Mesendoderm (in vitro differentiated cells): ENCODE data around the gene BABAM2.
"Not testable (repeated sequence)": the region's sequence is repeated elsewhere in the genome, so short reads cannot be mapped to it uniquely, and the experiment has no call there.

Experiments
- DNase-seq: peaks from one replicate; pipeline ENCODE4 v3.0.0; 2013
- H2AK5ac ChIP-seq: 2 replicates; pipeline ENCODE4 v1.6.1; 2013; ENCODE audit warnings: low read length, inconsistent platforms
- H2BK120ac ChIP-seq: 2 replicates; pipeline ENCODE4 v1.6.1; 2013; ENCODE audit warnings: low read depth, mild to moderate bottlenecking, low read length, moderate library complexity, mixed read lengths
- H2BK15ac ChIP-seq: replicated peaks from 2 replicates; pipeline ENCODE4 v1.6.1; 2013; ENCODE audit warnings: low read depth, mild to moderate bottlenecking, moderate library complexity
- H2BK5ac ChIP-seq: 2 replicates; pipeline ENCODE4 v1.6.1; 2013; ENCODE audit warnings: low read length, inconsistent platforms
- H3K18ac ChIP-seq: 2 replicates; pipeline ENCODE4 v1.6.1; 2013; ENCODE audit warnings: mild to moderate bottlenecking, low read length, mixed read lengths
- H3K23ac ChIP-seq: one replicate; pipeline ENCODE4 v1.6.1; 2013; ENCODE audit warnings: low read length
- H3K27ac ChIP-seq: 2 replicates; pipeline ENCODE4 v1.5.1; 2013; ENCODE audit warnings: low read depth, mild to moderate bottlenecking, inconsistent platforms, low read length, moderate library complexity
- H3K27me3 ChIP-seq: 2 replicates; pipeline ENCODE4 v1.6.1; 2013; ENCODE audit warnings: low read length, control low read depth, mild to moderate bottlenecking, inconsistent platforms; ENCODE audit not compliant: insufficient read depth, poor library complexity
- H3K36me3 ChIP-seq: 2 replicates; pipeline ENCODE4 v1.6.1; 2013; ENCODE audit warnings: low read length, inconsistent platforms; ENCODE audit not compliant: control insufficient read depth, insufficient read depth
- H3K4ac ChIP-seq: one replicate; pipeline ENCODE4 v1.6.1; 2013; ENCODE audit warnings: low read depth, mild to moderate bottlenecking, low read length, moderate library complexity
- H3K4me1 ChIP-seq: 2 replicates; pipeline ENCODE4 v1.6.1; 2013; ENCODE audit warnings: low read depth, low read length, inconsistent platforms; ENCODE audit not compliant: control insufficient read depth
- H3K4me2 ChIP-seq: 2 replicates; pipeline ENCODE4 v1.6.1; 2013; ENCODE audit warnings: low read length
- H3K4me3 ChIP-seq: 2 replicates; pipeline ENCODE4 v1.5.1; 2013; ENCODE audit warnings: mild to moderate bottlenecking, low read length
- H3K56ac ChIP-seq: one replicate; pipeline ENCODE4 v1.6.1; 2013; ENCODE audit warnings: low read length
- H3K79me1 ChIP-seq: 2 replicates; pipeline ENCODE4 v1.6.1; 2013; ENCODE audit warnings: low read length, inconsistent platforms
- H3K79me2 ChIP-seq: 2 replicates; pipeline ENCODE4 v1.6.1; 2013; ENCODE audit warnings: mild to moderate bottlenecking, low read length; ENCODE audit not compliant: control insufficient read depth, insufficient read depth
- H3K9ac ChIP-seq: 2 replicates; pipeline ENCODE4 v1.6.1; 2013; ENCODE audit warnings: low read length, inconsistent platforms
- H4K5ac ChIP-seq: one replicate; pipeline ENCODE4 v1.6.1; 2013; ENCODE audit warnings: low read length
- H4K8ac ChIP-seq: one replicate; pipeline ENCODE4 v1.6.1; 2013; ENCODE audit warnings: low read depth, mild to moderate bottlenecking, control low read depth, low read length, moderate library complexity
- WGBS: extraction: QIAGEN DNeasy Blood & Tissue Kit; methylation state at CpG from one replicate; pipeline ENCODE4 v1.1.7; 2013; ENCODE audit warnings: low lambda C conversion rate, missing lambda C conversion rate; ENCODE audit not compliant: insufficient coverage; ENCODE audit errors: extremely low coverage; 5-methylcytosine and 5-hydroxymethylcytosine counted together

The BABAM2 gene

DNA sequence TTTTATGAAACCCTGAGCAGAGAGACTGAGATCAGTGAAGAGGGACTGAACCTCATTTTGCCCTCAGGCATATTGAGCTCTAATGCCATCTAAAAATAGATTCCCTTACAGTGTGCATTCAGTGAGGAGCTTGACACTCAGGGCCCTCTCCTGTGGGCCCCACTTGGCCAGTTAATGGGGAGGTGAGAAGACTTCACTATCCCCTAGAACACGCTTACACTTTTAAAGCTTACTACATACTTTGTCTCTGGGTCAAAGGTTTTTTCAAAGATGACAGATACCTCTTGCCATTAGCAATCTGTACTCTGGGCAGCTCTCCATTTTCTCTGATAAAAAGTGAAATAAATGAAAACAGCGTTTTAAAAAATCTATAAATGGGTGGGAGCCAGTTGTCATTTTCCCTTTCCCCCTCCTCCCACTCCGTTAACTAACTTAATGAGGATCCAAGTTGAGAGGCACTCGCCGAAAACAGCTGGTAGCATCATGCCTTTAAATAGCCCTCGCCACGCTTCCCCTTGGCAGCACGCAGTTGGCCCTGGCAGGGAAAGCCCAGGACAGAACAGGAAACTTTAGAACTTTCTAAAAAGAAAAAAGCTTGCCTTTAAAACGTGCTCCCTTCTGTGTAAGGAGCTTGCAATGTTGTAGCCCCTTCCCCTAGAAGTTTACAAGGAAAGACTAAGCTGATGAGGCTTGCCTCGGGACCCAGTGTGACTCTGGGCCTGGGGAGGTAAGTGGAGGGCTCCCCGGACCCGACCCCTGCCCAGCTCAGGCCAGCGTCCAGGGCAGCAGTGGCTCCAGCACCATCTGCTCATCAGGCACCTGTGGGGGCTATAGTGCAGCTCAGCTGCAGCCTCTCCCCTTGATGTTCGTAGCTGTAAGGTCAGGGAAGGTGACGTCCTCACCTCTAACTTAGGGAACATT, 443.3 kb downstream of the BABAM2 start:
- Histone ChIP-seq H3K36me3 (no peaks in the 10 kb centered on the region), H3K56ac (no peak overlapping the region), H2BK15ac (no peak overlapping the region), H4K8ac (no peak overlapping the region), H3K4me3 (no peak overlapping the region), H3K79me1 (no peaks in the 10 kb centered on the region), H3K79me2 (no peaks in the 10 kb centered on the region), H3K18ac (no peak overlapping the region), H3K23ac (no peak overlapping the region), H3K4ac (no peak overlapping the region), H2BK120ac (no peak overlapping the region), H3K27me3 (no peaks in the 10 kb centered on the region), H3K27ac (no peak overlapping the region), H3K9ac (no peak overlapping the region), H3K4me2 (no peak overlapping the region), H3K4me1 (no peaks in the 10 kb centered on the region), H2AK5ac (no peak overlapping the region), H4K5ac (no peak overlapping the region), H2BK5ac (no peak overlapping the region)
- no CpG with 5 or more reads among the region's 15 CpGs for WGBS
- DNase-seq: no peak

GRCh38 chr2:28334527-28334894, 444.0 kb downstream of the BABAM2 start:
- H3K9ac ChIP-seq: no peak overlapping the region
- no peaks in the 10 kb centered on the region for H3K27me3 ChIP-seq
- H3K4me3 ChIP-seq: no peak overlapping the region
- no peak overlapping the region for H4K5ac ChIP-seq
- no peak overlapping the region for H2BK120ac ChIP-seq
- H3K23ac ChIP-seq: no peak overlapping the region
- no peaks in the 10 kb centered on the region for H3K4me1 ChIP-seq
- no CpG with 5 or more reads among the region's 8 CpGs for WGBS
- H3K56ac ChIP-seq: no peak overlapping the region
- H4K8ac ChIP-seq: no peak overlapping the region
- H3K4me2 ChIP-seq: no peak overlapping the region
- no peak overlapping the region for H2BK15ac ChIP-seq
- no peak overlapping the region for H3K4ac ChIP-seq
- no peak overlapping the region for H2AK5ac ChIP-seq
- no peak for DNase-seq
- H2BK5ac ChIP-seq: no peak overlapping the region
- no peaks in the 10 kb centered on the region for H3K79me2 ChIP-seq
- H3K79me1 ChIP-seq: no peaks in the 10 kb centered on the region
- no peak overlapping the region for H3K27ac ChIP-seq
- H3K18ac ChIP-seq: no peak overlapping the region
- H3K36me3 ChIP-seq: no peaks in the 10 kb centered on the region

- not testable (repeated sequence) for H3K4me1 ChIP-seq, H3K4ac ChIP-seq, H2BK5ac ChIP-seq, H3K36me3 ChIP-seq, H3K79me1 ChIP-seq, H3K56ac ChIP-seq, H2BK15ac ChIP-seq, H3K4me2 ChIP-seq, H3K79me2 ChIP-seq, H3K4me3 ChIP-seq, H3K27ac ChIP-seq, DNase-seq, H4K8ac ChIP-seq, H3K27me3 ChIP-seq, H2AK5ac ChIP-seq, H3K9ac ChIP-seq, H3K18ac ChIP-seq, H4K5ac ChIP-seq, H3K23ac ChIP-seq, H2BK120ac ChIP-seq
- no CpG with 5 or more reads among the region's 11 CpGs for WGBS
These were observed 444.7 kb downstream of the BABAM2 start for GRCh38 chr2:28335265-28335664.

- Histone ChIP-seq H2AK5ac (no peak overlapping the region), H3K9ac (no peak overlapping the region), H3K27ac (no peak overlapping the region), H3K23ac (no peak overlapping the region), H4K8ac (no peak overlapping the region), H2BK5ac (no peak overlapping the region), H4K5ac (no peak overlapping the region), H2BK120ac (no peak overlapping the region), H3K36me3 (no peaks in the 10 kb centered on the region), H3K18ac (no peak overlapping the region), H3K4me1 (no peaks in the 10 kb centered on the region), H3K4ac (no peak overlapping the region), H3K4me3 (no peak overlapping the region), H3K79me2 (no peaks in the 10 kb centered on the region), H3K4me2 (no peak overlapping the region), H2BK15ac (no peak overlapping the region), H3K56ac (no peak overlapping the region), H3K27me3 (no peaks in the 10 kb centered on the region), H3K79me1 (no peaks in the 10 kb centered on the region)
- no peak for DNase-seq
- no CpG with 5 or more reads among the region's 6 CpGs for WGBS
These were observed 445.1 kb downstream of the BABAM2 start for GRCh38 chr2:28335666-28336065.

DNA sequence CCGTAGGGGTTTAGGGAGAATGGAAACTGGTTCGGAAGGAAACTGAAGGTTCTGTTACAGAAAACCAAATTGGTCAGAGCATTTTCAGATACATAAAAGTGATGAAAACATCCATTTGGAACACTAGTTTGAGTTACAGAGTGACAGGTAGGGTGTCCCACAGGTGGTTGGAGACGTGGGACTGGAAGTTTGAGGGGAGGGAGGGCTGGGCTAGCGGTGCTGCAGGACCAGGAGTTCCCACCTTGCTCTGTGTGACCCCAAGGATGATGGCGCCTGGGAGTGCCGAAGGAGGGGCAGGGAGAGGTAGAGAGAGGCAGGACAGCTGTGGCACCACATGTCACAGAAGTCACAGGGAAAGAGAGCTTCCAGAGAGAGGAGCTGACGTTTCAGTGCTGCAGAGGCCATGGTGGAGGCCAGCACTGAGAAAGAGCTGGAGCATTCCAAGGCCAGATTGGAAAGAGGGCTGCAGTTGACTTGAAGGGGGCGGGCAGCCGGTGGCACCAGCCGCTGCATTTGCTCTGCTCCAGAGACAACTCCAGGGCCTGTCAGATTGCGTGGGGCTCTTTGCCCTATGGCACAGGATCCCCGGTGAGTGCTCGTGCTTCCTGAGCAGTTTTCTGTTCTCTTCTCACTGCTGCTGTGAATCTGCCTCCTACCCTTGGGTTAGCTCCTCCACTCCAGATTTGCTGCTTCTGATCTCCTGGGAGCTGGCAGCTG, 445.9 kb downstream of the BABAM2 start:
- no peak overlapping the region for H4K8ac ChIP-seq
- WGBS: no CpG with 5 or more reads among the region's 13 CpGs
- no peak overlapping the region for H3K27ac ChIP-seq

More for the DNA sequence above, 445.9 kb downstream of the BABAM2 start:
- Histone ChIP-seq H3K4me2 (no peak overlapping the region), H3K4ac (no peak overlapping the region), H3K23ac (no peak overlapping the region), H2AK5ac (no peak overlapping the region), H3K18ac (no peak overlapping the region), H3K9ac (no peak overlapping the region), H2BK120ac (no peak overlapping the region), H3K4me3 (no peak overlapping the region), H3K36me3 (no peaks in the 10 kb centered on the region), H3K79me2 (no peaks in the 10 kb centered on the region), H2BK15ac (no peak overlapping the region), H3K79me1 (no peaks in the 10 kb centered on the region), H2BK5ac (no peak overlapping the region), H3K4me1 (no peaks in the 10 kb centered on the region), H3K27me3 (no peaks in the 10 kb centered on the region), H3K56ac (no peak overlapping the region), H4K5ac (no peak overlapping the region)
- no peak for DNase-seq
